Right lobe of liver (tissue), 4 donors: ENCODE results near the gene CPSF4.

Experiments used
- POLR2A ChIP-seq: fragments of 450-650 bp; IDR thresholded peaks from one replicate; pipeline ENCODE4 v1.6.1; 2017; ENCODE audit warnings: antibody characterized with exemption, mild to moderate bottlenecking
- TF ChIP-seq, protein P1 (sequence below), 4 donors: fragments of 200-600 bp in 3 of 4; fragments of 450-650 bp in 1 of 4; IDR thresholded peaks; one replicate each; pipeline versions ENCODE4 v1.5.1 to v1.8.0; 2016 to 2022; ENCODE audit warnings: antibody characterized with exemption in 4 of 4, mild to moderate bottlenecking in 2 of 4
- donor health status: DM: no; HTN: no; CAD: no.
- donor health status: DM: no; HTN: no; CAD: no.
- donor health status: DM: no; HTN: yes; CAD: no.

DNA sequence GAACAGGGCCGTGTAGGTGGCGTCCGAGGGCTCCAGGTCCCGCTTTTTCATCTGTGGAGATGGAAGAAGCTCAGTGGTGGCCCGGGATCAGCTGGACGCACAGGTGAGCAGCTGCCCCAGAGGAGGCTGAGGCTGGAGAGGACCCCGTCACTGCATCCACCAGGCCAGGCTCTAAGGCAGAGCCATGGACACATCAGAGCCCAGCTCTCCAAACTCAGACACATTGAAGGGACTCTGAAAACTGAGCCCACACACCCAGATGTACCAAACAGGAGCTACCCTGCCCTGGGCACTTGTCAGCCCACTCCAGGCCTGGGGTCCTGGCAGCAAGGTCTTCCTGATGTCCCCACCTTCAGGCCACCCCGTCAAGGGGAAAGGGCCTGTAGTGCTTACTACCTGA, 9.0 kb upstream of the CPSF4 start:
- TF ChIP-seq POLR2A: no peak
- TF ChIP-seq, protein P1, sequence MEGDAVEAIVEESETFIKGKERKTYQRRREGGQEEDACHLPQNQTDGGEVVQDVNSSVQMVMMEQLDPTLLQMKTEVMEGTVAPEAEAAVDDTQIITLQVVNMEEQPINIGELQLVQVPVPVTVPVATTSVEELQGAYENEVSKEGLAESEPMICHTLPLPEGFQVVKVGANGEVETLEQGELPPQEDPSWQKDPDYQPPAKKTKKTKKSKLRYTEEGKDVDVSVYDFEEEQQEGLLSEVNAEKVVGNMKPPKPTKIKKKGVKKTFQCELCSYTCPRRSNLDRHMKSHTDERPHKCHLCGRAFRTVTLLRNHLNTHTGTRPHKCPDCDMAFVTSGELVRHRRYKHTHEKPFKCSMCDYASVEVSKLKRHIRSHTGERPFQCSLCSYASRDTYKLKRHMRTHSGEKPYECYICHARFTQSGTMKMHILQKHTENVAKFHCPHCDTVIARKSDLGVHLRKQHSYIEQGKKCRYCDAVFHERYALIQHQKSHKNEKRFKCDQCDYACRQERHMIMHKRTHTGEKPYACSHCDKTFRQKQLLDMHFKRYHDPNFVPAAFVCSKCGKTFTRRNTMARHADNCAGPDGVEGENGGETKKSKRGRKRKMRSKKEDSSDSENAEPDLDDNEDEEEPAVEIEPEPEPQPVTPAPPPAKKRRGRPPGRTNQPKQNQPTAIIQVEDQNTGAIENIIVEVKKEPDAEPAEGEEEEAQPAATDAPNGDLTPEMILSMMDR (IDR thresholded peaks at IDR 0.05): no peak
